Measurements from ENCODE around the gene FGF18. TPM values are rescaled to one million over a fixed set of nuclear protein-coding genes. Genes with fewer than 3 reads are reported as not detected.

Gene FGF18
- total and polyA plus RNA-seq, 9 donors: 0.27 to 7.9 (median 0.53) TPM; not detected in 1

- WGBS, 3 donors: 80 to 86% (median 85%) methylated on average over 16 of the region's 16 CpGs
These were observed 54.9 kb downstream of the FGF18 start for GRCh38 chr5:171474230-171474813.

GRCh38 chr5:171475596-171475995 lies 56.1 kb downstream of the FGF18 start:
- no peak overlapping the region for H3K4me3 ChIP-seq
- TF ChIP-seq EP300 (IDR thresholded peaks at IDR 0.05): no peak
- no peak for TF ChIP-seq POLR2A (IDR thresholded peaks at IDR 0.05)
- H3K36me3 ChIP-seq: no peaks in the 10 kb centered on the region
- no peaks in the 10 kb centered on the region for H3K27me3 ChIP-seq
- no peaks in the 10 kb centered on the region for H3K4me1 ChIP-seq (ENCODE audit: insufficient read depth)
- no peak overlapping the region for H3K27ac ChIP-seq
- intact Hi-C loops (cut with DNase I): no loop called here
- no peaks in the 10 kb centered on the region for H3K9me3 ChIP-seq
- no peak for DNase-seq

More at GRCh38 chr5:171474230-171474813, 54.9 kb downstream of the FGF18 start:
- H3K4me3 ChIP-seq: no peak overlapping the region
- H3K27ac ChIP-seq: no peak overlapping the region
- no peak for TF ChIP-seq EP300 (IDR thresholded peaks at IDR 0.05)
- TF ChIP-seq POLR2A (IDR thresholded peaks at IDR 0.05): no peak
- TF ChIP-seq CTCF (IDR thresholded peaks at IDR 0.05): no peak
- intact Hi-C loops (cut with DNase I): no loop called here
- H3K4me1 ChIP-seq (ENCODE audit: insufficient read depth): no peaks in the 10 kb centered on the region
- H3K36me3 ChIP-seq: no peaks in the 10 kb centered on the region
- H3K27me3 ChIP-seq: no peaks in the 10 kb centered on the region
- DNase-seq: no peak
- H3K9me3 ChIP-seq: no peaks in the 10 kb centered on the region

GRCh38 chr5:171476701-171477100 lies 57.3 kb downstream of the FGF18 start:
- intact Hi-C loops (cut with DNase I): no loop called here
- DNase-seq: no peak
- Histone ChIP-seq H3K27ac (no peak overlapping the region), H3K4me1 (ENCODE audit: insufficient read depth) (no peaks in the 10 kb centered on the region), H3K4me3 (no peak overlapping the region), H3K27me3 (no peaks in the 10 kb centered on the region), H3K36me3 (no peaks in the 10 kb centered on the region), H3K9me3 (no peaks in the 10 kb centered on the region)
- TF ChIP-seq CTCF (IDR thresholded peaks at IDR 0.05) (no peak), EP300 (IDR thresholded peaks at IDR 0.05) (no peak), POLR2A (IDR thresholded peaks at IDR 0.05) (no peak)
- 94 to 97% (median 96%) methylated on average over 1 of the region's 1 CpG for WGBS, 3 donors

- WGBS, 3 donors: 71 to 76% (median 76%) methylated on average over 2 of the region's 2 CpGs
- Histone ChIP-seq H3K9me3 (no peaks in the 10 kb centered on the region), H3K27me3 (no peaks in the 10 kb centered on the region), H3K4me1 (ENCODE audit: insufficient read depth) (no peaks in the 10 kb centered on the region), H3K27ac (no peak overlapping the region), H3K36me3 (no peaks in the 10 kb centered on the region), H3K4me3 (no peak overlapping the region)
- TF ChIP-seq CTCF (IDR thresholded peaks at IDR 0.05) (no peak), EP300 (IDR thresholded peaks at IDR 0.05) (no peak), POLR2A (IDR thresholded peaks at IDR 0.05) (no peak)
- DNase-seq: no peak
- intact Hi-C loops (cut with DNase I): no loop called here
These were observed 57.7 kb downstream of the FGF18 start for GRCh38 chr5:171477101-171477500.

- 85 to 91% (median 91%) methylated on average over 3 of the region's 3 CpGs for WGBS, 3 donors
- H3K4me3 ChIP-seq: no peak overlapping the region
- H3K27ac ChIP-seq: no peak overlapping the region
- TF ChIP-seq POLR2A (IDR thresholded peaks at IDR 0.05) (no peak), CTCF (IDR thresholded peaks at IDR 0.05) (no peak), EP300 (IDR thresholded peaks at IDR 0.05) (no peak)
- intact Hi-C loops (cut with DNase I): no loop called here
- no peaks in the 10 kb centered on the region for H3K9me3 ChIP-seq
- H3K27me3 ChIP-seq: no peaks in the 10 kb centered on the region
- no peaks in the 10 kb centered on the region for H3K36me3 ChIP-seq
- H3K4me1 ChIP-seq (ENCODE audit: insufficient read depth): no peaks in the 10 kb centered on the region
- DNase-seq: no peak
These were observed 58.2 kb downstream of the FGF18 start for GRCh38 chr5:171477666-171478065.
